HG03066 (cell line): ENCODE measurements around the gene MBIP.

Source experiments
- ATAC-seq: cut with Tn5 transposase; IDR thresholded peaks from one replicate; pipeline ENCODE4 v1.9.1; 2021; ENCODE audit warnings: low read depth; ENCODE audit not compliant: unreplicated experiment

Gene MBIP

GRCh38 chr14:36315159-36315853 lies 5.1 kb downstream of the MBIP start:
- ATAC-seq = no peak

- ATAC-seq = no peak
Measured at GRCh38 chr14:36313898-36314297, 6.5 kb downstream of the MBIP start.

DNA sequence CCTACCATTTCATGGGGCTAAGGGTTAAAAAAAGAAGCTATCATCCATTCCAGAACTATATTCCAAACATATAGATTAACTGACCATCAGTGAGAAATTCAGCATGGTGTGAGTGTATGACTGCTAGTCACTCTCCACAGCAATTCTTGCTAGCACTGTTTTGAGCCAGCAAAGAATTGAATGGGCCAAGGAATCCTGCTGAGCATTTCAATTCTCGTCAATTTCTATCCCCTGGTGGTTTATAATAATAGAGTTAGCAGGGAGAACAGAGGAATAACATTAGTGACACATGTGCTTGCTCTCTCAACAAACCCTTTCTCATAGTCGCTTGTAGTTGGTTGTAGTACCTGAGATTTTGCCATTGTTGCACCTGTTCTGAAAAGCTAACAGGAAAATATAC lies 7.2 kb downstream of the MBIP start:
- ATAC-seq = no peak

DNA sequence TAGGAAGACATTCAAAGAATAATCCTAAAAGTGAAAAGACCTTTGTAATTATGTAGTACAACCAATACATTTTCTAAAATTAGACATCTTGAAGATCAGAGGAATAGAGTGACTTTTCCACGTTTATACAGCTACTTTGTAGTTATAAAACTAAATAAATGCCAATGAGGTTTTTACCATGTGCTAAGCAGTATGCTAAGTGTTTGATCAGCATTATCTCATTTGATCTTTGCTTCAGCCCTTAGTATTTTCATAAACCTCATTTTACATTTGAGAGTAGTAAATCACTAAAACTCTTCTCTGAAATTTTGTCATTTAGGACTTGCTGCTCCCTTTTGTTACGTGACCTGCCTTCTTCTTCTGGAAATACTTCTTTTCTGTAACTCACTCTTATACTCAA lies 13.6 kb downstream of the MBIP start:
- no peak for ATAC-seq

DNA sequence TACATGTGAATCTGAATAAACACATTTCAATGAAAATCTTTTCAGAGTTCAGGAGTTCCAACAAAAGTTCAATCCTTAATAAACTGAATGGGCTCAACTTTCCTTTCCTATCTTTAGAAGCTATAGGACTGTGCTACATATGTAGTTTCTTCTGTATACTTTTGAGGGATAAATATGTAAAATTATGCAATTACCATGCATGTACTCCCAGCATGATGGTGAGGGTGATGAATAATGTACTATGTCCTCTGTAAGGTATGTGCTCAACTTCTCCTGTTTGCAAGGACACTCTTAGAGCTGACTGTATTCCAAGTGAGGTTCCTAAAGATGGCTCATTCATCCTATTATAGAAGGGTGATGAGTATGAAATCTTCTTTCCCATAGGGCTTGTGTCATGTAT lies 15.5 kb downstream of the MBIP start:
- ATAC-seq = no peak

DNA sequence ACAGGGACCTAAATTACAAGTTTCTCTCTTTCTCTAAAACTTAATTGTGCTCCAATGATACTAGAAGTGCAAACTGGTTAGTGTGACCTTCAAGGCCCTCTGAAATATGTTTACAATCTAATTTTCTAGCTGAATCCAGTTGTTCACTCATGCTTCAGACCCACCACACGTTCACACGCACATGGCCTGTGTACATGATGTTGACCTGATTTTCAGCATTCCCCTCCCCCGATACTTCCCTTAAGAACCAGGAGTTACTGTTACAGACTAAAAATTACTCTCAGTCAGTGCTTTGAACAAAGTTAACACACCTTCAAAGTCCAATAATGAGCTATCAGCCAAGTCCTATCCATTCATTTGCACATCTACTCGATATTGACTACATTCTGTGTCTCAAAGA lies 16.5 kb downstream of the MBIP start:
- ATAC-seq = no peak

DNA sequence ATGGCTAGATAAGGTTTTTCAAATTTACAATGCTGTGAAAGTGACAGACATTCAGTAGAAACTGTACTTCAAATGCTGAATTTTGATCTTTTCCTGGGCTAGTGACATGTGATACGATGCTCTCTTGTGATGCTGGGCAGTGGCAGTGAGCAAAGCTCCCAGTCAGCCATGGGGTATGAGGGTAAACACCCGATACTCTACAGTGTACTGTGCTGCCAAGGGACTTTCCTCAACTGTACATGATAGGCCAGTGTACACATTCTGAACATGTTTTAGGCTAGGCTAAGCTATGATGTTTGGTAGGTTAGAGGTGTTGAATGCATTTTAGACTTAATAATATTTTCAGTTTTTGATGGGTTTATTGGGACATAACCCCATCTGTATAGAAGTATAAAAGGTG lies 17.6 kb downstream of the MBIP start:
- ATAC-seq = no peak

DNA sequence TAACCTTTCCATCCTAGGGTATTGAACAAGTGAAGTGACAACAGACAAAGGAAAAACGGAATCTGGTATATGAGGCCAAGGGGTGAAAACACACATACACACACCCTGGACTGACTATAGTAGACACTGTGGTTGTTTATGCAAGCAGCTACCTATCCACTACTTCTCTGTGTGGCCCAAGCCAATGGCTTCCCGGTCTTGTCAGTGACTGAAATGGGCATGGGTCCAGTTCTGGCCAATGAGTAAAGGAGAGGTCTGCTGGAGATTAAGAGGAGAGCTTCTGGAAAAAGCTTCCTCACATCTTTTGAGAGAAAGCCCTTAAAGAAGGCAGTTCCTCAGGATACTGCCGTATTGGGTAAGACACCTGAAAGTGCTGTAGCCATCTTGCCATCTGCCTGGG lies 19.3 kb downstream of the MBIP start:
- ATAC-seq = no peak

DNA sequence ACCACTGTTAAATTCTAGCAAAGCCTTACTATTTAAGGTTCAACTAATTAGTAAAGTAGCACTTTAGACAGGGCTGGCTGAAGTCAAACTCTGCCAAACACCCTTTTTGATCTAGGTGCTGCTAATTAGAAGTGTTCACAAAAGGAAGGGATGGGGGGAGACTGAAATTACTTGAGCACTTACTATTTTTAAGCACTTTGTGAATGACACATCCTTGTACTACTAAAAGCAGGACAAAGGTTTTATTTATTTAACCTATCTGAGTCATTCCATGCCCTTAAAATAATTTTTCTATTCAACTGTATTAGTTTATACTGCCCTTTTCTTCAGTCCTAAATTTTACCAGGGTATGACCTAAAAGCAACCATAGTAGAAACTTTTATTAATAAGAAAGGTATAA lies 20.1 kb downstream of the MBIP start:
- ATAC-seq = no peak

DNA sequence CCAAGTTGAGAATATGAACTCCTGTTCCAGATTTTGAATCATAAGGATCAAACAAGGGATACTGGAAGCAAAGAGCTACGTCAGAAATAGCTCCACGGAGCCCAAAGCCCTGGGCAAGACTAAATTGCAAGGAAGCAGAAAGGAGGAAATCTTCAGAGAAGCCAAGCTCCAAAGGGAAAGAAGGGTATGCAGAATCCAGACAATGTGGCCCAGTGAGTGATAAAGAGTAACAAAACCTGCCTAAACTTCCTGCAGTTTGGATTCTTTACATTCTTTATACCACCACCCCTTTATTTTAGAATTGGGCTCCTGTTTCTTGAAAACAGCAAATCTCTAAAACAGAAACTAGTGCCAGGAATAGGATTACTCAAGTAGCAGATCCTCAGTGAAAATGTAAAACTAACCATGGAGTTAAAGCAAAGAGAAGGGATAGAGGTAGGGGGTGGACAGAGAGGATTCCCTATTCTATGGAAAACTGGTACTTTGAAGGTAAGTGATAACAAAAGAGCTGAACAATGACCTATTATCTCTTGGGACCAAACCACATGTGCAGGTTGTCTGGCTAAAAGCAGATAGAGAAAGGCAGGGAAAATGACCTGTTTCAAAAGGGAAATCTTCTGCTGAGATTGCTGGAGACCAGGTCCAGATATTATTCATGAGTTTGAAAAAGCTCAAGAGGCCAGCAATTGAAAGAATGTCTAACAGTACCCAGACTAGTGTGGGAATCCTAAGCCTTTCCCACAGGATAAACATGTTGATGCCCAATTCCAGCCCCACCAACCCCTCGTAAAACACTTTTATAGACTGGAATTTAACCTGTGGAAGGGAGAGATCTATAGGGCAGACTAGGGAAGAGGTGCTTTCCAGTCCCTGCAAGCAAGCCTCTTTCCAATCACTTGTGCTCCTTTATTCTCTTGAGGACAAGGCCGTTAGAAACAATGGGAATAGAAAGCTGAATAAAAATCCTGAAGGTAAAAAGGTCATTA lies 24.5 kb downstream of the MBIP start:
- ATAC-seq = no peak

- ATAC-seq = no peak
Measured at GRCh38 chr14:36294543-36294942, 25.9 kb downstream of the MBIP start.

GRCh38 chr14:36293824-36294223 lies 26.6 kb downstream of the MBIP start:
- ATAC-seq = no peak

- ATAC-seq = no peak
Measured at GRCh38 chr14:36289954-36290353, 30.5 kb downstream of the MBIP start.

DNA sequence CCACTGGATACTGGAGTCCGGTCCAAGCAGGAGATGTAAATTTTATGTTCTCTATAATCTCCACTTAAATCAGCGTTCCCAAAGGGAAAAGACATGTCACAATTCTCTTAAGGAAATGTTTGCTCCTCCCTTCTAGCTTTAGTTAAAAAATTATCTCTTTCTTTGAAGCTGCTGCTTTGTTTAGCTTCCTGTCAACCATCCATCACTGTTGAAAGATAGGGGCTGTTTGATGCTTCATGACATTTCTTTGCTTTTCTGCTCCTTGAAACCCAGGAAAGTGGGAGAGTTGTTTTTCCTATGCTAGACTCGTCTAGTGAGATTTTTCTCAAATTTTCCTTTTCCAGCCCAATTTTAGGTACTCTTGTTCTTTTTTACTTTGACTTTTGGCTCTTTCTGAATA lies 31.9 kb downstream of the MBIP start:
- no peak for ATAC-seq

GRCh38 chr14:36284971-36285595 lies 35.4 kb downstream of the MBIP start:
- ATAC-seq = no peak

DNA sequence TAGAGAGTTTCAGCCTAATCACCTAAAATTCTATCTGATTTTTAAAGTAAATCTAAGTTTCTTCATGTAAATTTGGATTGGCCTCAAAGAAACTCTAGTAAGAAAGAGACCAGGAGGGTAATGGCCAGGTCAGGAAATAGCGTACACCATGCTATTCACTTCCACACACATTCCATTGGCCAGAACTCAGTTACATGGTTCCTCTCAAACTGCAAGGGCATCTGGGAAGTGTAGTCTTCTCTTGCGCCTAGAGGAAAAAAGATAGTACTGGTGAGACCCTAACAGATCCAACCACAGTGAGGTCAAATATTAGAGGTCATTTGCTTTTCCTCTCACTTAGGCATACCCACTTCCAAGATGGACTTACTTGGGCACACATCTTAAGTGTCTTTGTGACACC lies 39.1 kb downstream of the MBIP start:
- ATAC-seq = no peak

DNA sequence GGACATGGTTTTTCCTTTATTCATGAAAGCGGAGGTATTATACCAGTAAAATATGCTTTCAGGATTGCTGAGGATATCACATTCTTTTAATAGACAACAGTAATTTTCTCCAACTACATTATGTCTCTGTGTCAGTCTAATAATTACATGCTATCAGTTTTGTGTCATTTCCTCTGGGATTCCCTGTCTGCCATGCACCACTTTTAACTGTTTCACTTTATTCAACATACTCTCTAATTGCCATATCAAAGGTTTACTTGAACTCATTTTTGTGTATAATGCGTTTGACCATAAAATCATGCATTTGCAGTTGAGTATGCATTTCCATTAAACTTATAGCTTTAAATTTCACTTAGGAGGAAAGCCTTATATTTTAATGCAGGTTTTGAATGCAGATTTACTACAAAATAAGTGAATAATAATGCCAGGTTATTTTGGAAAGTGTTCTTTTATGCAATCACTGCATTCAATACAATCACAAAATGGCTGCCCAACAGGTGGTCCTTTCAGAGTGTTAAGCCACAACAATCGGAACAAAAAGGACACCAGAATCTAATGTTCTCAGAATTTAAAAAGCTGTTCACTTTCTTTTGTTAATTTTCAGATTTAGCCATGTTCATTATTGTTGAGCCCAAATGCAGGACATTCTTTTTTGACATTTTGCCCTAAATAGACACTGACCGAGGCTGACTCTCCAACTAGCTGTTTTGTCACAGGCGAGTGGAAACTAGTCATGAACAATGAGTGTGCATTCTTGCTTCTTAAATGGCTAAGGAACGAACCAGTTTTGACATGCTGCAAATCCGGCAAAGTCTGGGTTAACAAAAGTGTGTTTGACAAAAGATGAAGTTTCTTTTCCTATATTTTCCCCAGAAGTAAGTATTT lies 40.9 kb downstream of the MBIP start:
- ATAC-seq = no peak

DNA sequence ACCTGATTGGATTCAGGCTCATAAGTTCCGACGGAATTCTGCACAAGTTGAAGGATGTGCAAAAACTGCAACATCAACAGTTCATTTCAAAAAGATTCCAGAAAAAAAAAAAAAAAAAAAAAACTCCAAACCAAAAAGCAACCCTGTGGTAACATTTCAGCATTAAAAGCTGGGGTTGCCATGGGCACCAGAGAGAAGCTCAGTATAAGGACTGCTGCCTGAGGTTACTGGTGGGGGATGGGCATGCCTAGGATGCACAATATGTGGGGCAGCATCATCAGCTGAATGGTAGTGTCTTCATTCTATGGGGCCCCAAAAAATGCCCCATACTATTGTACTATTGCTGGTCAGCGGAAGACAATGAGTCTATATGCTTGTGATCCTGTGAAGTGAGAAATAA lies 44.7 kb downstream of the MBIP start:
- no peak for ATAC-seq

- ATAC-seq = no peak
Measured at GRCh38 chr14:36271939-36272907, 48.2 kb downstream of the MBIP start.
